Thoracic aorta (tissue), 2 donors: ENCODE measurements around the gene CDHR5. TPM values are rescaled to one million over a fixed set of nuclear protein-coding genes. Genes with fewer than 3 reads are reported as not detected.
A peak's percentile ranks its signal among the peaks of the same experiment; 100 is the strongest.

Experiments
- ATAC-seq: fragments of 150-250 bp; one replicate; pipeline ENCODE4 v1.8.0; 2017; ENCODE audit warnings: low read depth; ENCODE audit not compliant: insufficient number of reproducible peaks, low FRiP score
- DNase-seq: peaks from one replicate; pipeline ENCODE4 v3.0.0-alpha.2; 2020; ENCODE audit warnings: low spot score
- H3K27ac ChIP-seq, 2 donors: fragments of 200-600 bp; sonication (generic); 1 replicate in 1 of 2; 2 replicates in 1 of 2; pipeline ENCODE4 v1.5.1; 2016; ENCODE audit warnings: mild to moderate bottlenecking in 2 of 2, moderate library complexity in 2 of 2
- H3K27me3 ChIP-seq: fragments of 200-600 bp; sonication (generic); replicated peaks from 2 replicates; pipeline ENCODE4 v1.6.0; 2016; ENCODE audit warnings: mild to moderate bottlenecking; ENCODE audit not compliant: insufficient read depth
- H3K36me3 ChIP-seq: fragments of 200-600 bp; sonication (generic); one replicate; pipeline ENCODE4 v1.5.1; 2016
- H3K4me1 ChIP-seq, 2 donors: fragments of 200-600 bp; sonication (generic); 1 replicate in 1 of 2; 2 replicates in 1 of 2; pipeline versions ENCODE4 v1.5.1 to v1.6.0; 2016; ENCODE audit warnings: low read depth in 2 of 2, mild to moderate bottlenecking in 1 of 2; ENCODE audit not compliant: control insufficient read depth in 1 of 2
- H3K4me3 ChIP-seq: fragments of 200-600 bp; sonication (generic); 2 replicates; pipeline ENCODE4 v1.5.1; 2016; ENCODE audit warnings: mild to moderate bottlenecking
- H3K9me3 ChIP-seq: fragments of 200-600 bp; sonication (generic); 2 replicates; pipeline ENCODE4 v1.5.1; 2016
- CTCF ChIP-seq: fragments of 200-600 bp; sonication (generic); IDR thresholded peaks from one replicate; pipeline ENCODE4 v1.5.1; 2019; ENCODE audit warnings: antibody characterized with exemption
- total RNA-seq, 2 donors: library from RNA; depleted of rRNA; stranded (reverse); fragments of >200 nt; gene quantifications; one replicate each; pipeline versions ENCODE4 v1.1.0 to v1.2.3, GENCODE V29; 2016

CDHR5 gene
- total RNA-seq, 2 donors from 2014 or later = not detected

GRCh38 chr11:613369-613968, 11.3 kb downstream of the CDHR5 start:
- peaks cover 14 to 22% of the 10 kb centered on the region in 2 donors for H3K4me1 ChIP-seq
- TF ChIP-seq CTCF = no peak
- no peaks in the 10 kb centered on the region for H3K9me3 ChIP-seq
- ATAC-seq = no peak
- no peak overlapping the region for H3K4me3 ChIP-seq
- H3K27me3 ChIP-seq = no peaks in the 10 kb centered on the region
- peak overlapping the region; percentile 96 to 97 for H3K27ac ChIP-seq
- peak; percentile 47 for DNase-seq
- H3K36me3 ChIP-seq = peaks cover 47% of the 10 kb centered on the region

DNA sequence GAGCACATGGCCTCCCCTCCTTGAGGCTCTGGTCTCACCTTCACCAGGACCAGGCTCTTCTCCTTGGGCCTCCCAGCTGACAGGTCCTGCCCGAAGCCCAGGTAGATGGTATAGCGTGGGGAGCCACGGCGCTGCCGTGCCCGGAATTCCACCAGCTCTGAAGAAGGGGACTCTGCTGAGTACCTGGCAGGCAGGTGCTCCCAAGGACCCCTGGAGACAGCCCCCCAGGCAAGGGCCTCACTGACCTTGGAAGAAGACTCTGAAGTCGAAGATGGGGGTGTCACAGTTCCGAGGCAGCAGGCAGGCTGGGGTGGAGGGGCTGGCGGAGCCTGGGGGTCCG, 11.8 kb downstream of the CDHR5 start:
- TF ChIP-seq CTCF = no peak
- Histone ChIP-seq H3K9me3 (no peaks in the 10 kb centered on the region), H3K27ac (peak overlapping the region in 1 of 2 donors; percentile 50), H3K27me3 (no peaks in the 10 kb centered on the region), H3K36me3 (peaks cover 53% of the 10 kb centered on the region), H3K4me1 (peaks cover 14 to 22% of the 10 kb centered on the region in 2 donors), H3K4me3 (no peak overlapping the region)
- DNase-seq (no peak), ATAC-seq (no peak)

DNA sequence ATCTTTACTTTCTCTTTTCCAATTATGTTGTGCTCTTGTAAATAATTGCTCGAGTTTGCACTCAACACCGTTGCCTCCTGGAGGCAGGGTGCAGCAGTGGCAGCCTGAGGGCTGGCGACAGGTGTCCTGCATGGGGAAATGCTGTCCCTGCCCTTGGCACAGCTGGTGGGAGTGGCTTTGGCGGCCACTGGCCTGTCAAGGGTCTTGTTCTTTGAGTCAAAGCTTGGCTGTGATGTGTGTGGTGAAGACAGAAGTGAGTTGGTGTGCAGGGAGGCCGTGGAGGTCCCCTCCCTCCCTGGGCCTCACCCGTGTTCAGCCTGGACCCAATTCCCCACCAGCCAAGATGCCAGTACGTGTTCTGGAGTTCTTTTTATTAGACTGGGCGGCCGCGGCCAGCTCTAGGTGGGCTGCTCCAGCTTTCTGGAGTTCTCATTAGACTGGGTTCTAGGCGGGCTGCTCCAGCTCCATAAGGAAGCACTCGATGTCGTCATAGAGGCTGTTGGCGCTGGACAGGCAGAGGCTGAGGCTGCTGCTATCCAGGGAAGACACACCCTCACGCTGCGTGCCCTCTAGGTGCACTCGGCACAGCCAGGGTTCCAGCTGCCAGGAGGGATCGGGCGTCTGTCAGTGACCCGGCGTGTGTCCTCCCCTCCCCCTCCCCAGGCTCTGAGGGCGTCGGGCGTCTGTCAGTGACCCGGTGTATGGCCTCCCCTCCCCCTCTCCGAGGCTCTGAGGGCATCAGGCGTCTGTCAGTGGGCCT, 12.4 kb downstream of the CDHR5 start:
- Histone ChIP-seq H3K9me3 (no peaks in the 10 kb centered on the region), H3K4me1 (peaks cover 14 to 22% of the 10 kb centered on the region in 2 donors), H3K36me3 (peaks cover 58% of the 10 kb centered on the region), H3K4me3 (no peak overlapping the region), H3K27me3 (no peaks in the 10 kb centered on the region), H3K27ac (no peak overlapping the region)
- DNase-seq (no peak), ATAC-seq (no peak)
- TF ChIP-seq CTCF = no peak

DNA sequence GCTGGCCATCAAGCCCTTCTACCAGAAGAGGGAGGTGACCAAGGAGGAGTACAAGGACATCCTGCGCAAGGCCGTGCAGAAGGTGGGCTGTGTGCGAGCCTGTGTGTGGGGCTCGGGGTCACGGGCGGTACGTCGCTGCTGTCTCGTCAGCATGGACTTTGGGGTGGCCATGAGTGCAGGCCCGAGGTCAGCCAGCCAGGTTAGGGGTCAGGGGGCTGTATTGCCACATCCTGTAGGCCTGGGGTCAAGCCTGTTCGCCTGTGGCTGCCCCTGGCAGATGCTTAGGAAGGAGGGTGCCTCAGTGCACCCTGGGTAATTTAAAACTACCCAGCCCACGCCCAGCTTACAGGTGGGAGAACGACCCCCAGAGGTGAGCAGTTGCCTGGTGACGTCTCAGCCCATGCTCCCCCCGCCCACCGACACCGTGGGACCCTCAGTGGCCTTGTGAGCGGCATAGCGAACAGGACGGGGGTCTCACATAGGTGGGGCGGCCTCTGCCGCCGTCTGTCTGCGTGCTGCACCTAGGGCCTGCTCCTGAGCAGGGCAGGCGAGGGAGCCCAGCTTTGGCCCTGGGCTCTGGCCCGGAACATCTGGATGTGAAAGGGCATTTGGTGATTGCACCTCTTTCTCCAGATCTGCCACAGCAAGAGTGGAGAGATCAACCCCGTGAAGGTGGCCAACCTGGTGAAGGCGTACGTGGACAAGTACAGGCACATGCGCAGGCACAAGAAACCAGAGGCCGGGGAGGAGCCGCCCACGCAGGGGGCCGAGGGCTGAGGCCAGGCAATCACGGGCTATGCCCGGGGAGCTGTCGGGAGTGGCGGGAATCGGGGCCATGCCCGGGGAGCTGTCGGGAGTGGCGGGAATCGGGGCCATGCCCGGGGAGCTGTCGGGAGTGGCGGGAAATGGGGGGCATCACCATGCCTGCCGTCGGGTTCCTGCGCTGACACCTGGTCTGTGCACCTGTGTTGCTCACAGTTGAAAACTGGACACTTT, 13.5 kb downstream of the CDHR5 start:
- peaks cover 69% of the 10 kb centered on the region for H3K36me3 ChIP-seq
- peaks cover 14 to 20% of the 10 kb centered on the region in 2 donors for H3K4me1 ChIP-seq
- DNase-seq = no peak
- no peak overlapping the region for H3K4me3 ChIP-seq
- no peak for ATAC-seq
- H3K27me3 ChIP-seq = no peaks in the 10 kb centered on the region
- no peak overlapping the region for H3K27ac ChIP-seq
- H3K9me3 ChIP-seq = no peaks in the 10 kb centered on the region
- no peak for TF ChIP-seq CTCF
